Measurements from ENCODE around the gene ADAMTS3. TPM values are rescaled to one million over a fixed set of nuclear protein-coding genes. Genes with fewer than 3 reads are reported as not detected.

ADAMTS3 gene
- total and polyA plus RNA-seq, 9 of the 15 experiments (the other 6 are each of a cell fraction or from before 2014, with no cell fraction given): 4.0 to 18.0 (median 12.1) TPM

GRCh38 chr4:72239487-72240116 lies 329.4 kb downstream of the ADAMTS3 start:
- no peak for FAIRE-seq
- no peak overlapping the region for H3K4me3 ChIP-seq
- H3K9me3 ChIP-seq (replicated peaks; ENCODE audit: control insufficient read depth, insufficient read depth, low read depth, low read length): no peaks in the 10 kb centered on the region
- H3K9me1 ChIP-seq (ENCODE audit: control insufficient read depth, insufficient read depth, low read length): no peaks in the 10 kb centered on the region
- no peaks in the 10 kb centered on the region for H3K4me1 ChIP-seq (replicated peaks in 1 of 2; ENCODE audit: control insufficient read depth in 2 of 2, insufficient read depth in 2 of 2, low read length in 2 of 2)
- ChIA-PET POLR2A (no interaction called here), CTCF (ENCODE audit: low intra/inter-chr PET ratio) (no interaction called here)
- in situ Hi-C loops (cut with MboI): no loop called here
- no peak for ATAC-seq
- H3K36me3 ChIP-seq (ENCODE audit: control insufficient read depth, insufficient read depth, low read length): no peaks in the 10 kb centered on the region
- H4K20me1 ChIP-seq (replicated peaks; ENCODE audit: control insufficient read depth, insufficient read depth, low read length): no peaks in the 10 kb centered on the region
- no peak for DNase-seq (ENCODE audit: extremely low read depth in 1 of 4, low spot score in 3 of 4)
- H3K9ac ChIP-seq (ENCODE audit: insufficient read depth in 1 of 2, low read depth in 2 of 2, low read length in 2 of 2): no peak overlapping the region
- intact Hi-C loops (cut with micrococcal nuclease): no loop called here
- no peaks in the 10 kb centered on the region for H3K79me2 ChIP-seq (ENCODE audit: control insufficient read depth, insufficient read depth, low read length)
- H2AFZ ChIP-seq (ENCODE audit: low read depth, low read length): no peak overlapping the region
- TF ChIP-seq TCF7L2 (IDR thresholded peaks at IDR 0.05; ENCODE audit: low read depth, low read length): no peak
- TF ChIP-seq UBTF (IDR thresholded peaks at IDR 0.05; ENCODE audit: borderline replicate concordance in 1 of 2, low read depth in 2 of 2, low read length in 2 of 2): no peak
- TF ChIP-seq KDM4B (IDR thresholded peaks at IDR 0.05; ENCODE audit: borderline replicate concordance in 2 of 2, low read depth in 1 of 2): no peak
- no peak for TF ChIP-seq ETS2 (tag; IDR thresholded peaks at IDR 0.05; ENCODE audit: borderline replicate concordance, poor library complexity, severe bottlenecking)
- no peak overlapping the region for H3K4me2 ChIP-seq (ENCODE audit: insufficient read depth, low read length)
- no peaks in the 10 kb centered on the region; a peak in 1 of 5 replicates for H3K27me3 ChIP-seq (ENCODE audit: control insufficient read depth in 2 of 2, insufficient read depth in 2 of 2, low read length in 2 of 2)
- H3K27ac ChIP-seq (ENCODE audit: extremely low read depth, low read depth, low read length): no peak overlapping the region
- no TSS peak for BruUV-seq (replicated peaks)

Data from K562 (cell line).